AG04450 (cell line): ENCODE measurements around the gene ITGB1BP1. TPM values are rescaled to one million over a fixed set of nuclear protein-coding genes. Genes with fewer than 3 reads are reported as not detected.

ENCODE experiments used
- CTCF ChIA-PET: fragments of 300-600, 350-600 bp; formaldehyde crosslinking; extraction: SDS; loops from one replicate; lab custom pipeline; 2022; ENCODE audit warnings: antibody characterized with exemption, inconsistent platforms; lab: Charles Lee
- POLR2A ChIA-PET: fragments of 350-600 bp; formaldehyde crosslinking; extraction: SDS; loops from one replicate; lab custom pipeline; 2021; ENCODE audit warnings: antibody characterized with exemption, inconsistent platforms; lab: Yijun Ruan, JAX
- DNase-seq: peaks from one replicate; pipeline ENCODE4 v3.0.0-alpha.2; 2011; ENCODE audit warnings: low read depth, low spot score
- H3K27ac ChIP-seq: one replicate; pipeline ENCODE4 v1.5.1; 2012; ENCODE audit warnings: low read depth, low read length, control low read depth
- H3K27me3 ChIP-seq: one replicate; pipeline ENCODE4 v1.6.0; 2012; ENCODE audit warnings: low read length; ENCODE audit not compliant: control insufficient read depth, insufficient read depth
- H3K4me3 ChIP-seq: 2 replicates; pipeline ENCODE4 v1.5.1; 2011; ENCODE audit warnings: mild to moderate bottlenecking, low read depth, low read length, control low read depth
- H3K9me3 ChIP-seq: 2 replicates; pipeline ENCODE4 v1.5.1; 2012; ENCODE audit warnings: low read length; ENCODE audit not compliant: control insufficient read depth, insufficient read depth
- polyA plus RNA-seq: library from polyadenylated mRNA; depleted of rRNA; stranded (reverse); fragments of >200 nt; gene quantifications from 2 replicates; pipeline ENCODE4 v1.2.3, GENCODE V29; 2011
- TF ChIP-seq, protein P1 (sequence below): IDR thresholded peaks from 2 replicates; pipeline ENCODE4 v1.5.1; 2011; ENCODE audit warnings: low read depth, low read length, control low read depth, inconsistent platforms

The ITGB1BP1 gene
- polyA plus RNA-seq, 1 experiment, result 212 TPM

DNA sequence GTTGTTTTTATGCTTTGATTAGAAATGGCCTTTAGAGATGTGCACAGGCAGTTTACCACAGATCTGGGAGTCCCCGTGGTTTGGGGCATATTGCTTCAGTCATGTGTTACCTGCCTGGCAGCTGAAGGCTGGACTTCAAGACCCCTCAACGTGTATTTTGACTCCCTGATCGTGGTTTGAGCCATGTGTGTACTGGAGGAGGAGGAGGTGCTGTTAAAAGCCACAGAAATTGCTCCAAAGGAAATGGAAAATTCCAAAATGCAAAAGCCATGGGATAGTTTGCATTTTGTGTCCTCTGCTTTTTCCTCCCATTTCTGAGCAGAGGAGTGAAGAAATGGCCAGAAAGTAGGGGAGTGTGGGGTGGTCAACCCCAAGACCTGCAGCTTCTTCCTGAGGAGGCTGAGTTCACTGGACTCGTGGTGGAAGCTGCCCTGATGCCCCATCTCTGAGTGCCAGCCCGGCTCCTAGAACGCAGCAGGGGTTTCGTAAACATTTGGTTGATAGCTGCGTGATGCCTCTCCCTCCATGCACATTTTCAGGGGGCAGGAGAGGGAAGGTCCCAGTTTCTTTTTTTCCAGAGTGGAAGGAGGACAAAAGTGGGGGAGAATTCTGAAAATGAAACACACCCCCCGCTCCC is 45.7 kb downstream of the ITGB1BP1 start:
- H3K27me3 ChIP-seq, result no peaks in the 10 kb centered on the region
- ChIA-PET CTCF (interaction anchor here (1.0 to 1.2 kb wide), 2 partner anchors 13 to 114 kb away, joined by 3 to 4 read pairs; no protein-coding TSS in a partner anchor), POLR2A (no interaction called here)
- no peak for DNase-seq
- H3K9me3 ChIP-seq, result no peaks in the 10 kb centered on the region
- TF ChIP-seq, protein P1, sequence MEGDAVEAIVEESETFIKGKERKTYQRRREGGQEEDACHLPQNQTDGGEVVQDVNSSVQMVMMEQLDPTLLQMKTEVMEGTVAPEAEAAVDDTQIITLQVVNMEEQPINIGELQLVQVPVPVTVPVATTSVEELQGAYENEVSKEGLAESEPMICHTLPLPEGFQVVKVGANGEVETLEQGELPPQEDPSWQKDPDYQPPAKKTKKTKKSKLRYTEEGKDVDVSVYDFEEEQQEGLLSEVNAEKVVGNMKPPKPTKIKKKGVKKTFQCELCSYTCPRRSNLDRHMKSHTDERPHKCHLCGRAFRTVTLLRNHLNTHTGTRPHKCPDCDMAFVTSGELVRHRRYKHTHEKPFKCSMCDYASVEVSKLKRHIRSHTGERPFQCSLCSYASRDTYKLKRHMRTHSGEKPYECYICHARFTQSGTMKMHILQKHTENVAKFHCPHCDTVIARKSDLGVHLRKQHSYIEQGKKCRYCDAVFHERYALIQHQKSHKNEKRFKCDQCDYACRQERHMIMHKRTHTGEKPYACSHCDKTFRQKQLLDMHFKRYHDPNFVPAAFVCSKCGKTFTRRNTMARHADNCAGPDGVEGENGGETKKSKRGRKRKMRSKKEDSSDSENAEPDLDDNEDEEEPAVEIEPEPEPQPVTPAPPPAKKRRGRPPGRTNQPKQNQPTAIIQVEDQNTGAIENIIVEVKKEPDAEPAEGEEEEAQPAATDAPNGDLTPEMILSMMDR, result no peak
- peak overlapping the region; percentile 62 for H3K27ac ChIP-seq
- no peak overlapping the region for H3K4me3 ChIP-seq

DNA sequence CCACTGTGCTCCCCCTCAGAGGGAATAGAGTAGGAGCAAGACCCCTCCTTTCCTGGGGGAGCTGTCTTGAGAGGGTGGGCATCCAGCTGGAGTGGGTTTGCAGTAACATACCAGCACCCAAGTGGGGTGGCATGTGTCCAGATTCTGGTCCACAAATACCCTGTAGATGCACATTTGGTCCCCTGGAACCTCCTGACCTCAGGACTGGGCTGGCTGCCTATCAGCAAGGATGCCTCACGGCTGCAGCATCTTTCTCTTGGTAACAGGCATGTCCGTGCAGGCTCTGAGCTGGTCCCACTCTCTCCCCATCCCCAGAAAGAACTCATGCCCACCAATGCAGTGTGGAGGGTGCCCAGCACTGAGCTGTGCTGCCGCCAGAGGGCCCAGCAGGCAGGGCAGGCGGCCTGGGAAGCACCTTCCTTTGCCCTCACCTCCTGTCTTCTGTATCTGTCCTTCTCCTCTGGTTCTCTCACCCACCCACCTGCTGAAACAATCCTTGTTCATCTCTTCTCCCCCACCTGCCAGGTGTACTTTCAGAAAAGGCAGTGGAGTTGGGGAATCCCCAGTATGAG is 47.4 kb downstream of the ITGB1BP1 start:
- TF ChIP-seq, protein P1, result no peak
- no peak overlapping the region for H3K4me3 ChIP-seq
- H3K27ac ChIP-seq, result no peak overlapping the region
- H3K9me3 ChIP-seq, result no peaks in the 10 kb centered on the region
- POLR2A ChIA-PET, result no interaction called here
- H3K27me3 ChIP-seq, result no peaks in the 10 kb centered on the region
- DNase-seq, result no peak
- CTCF ChIA-PET, result interaction anchor here (1.2 kb wide), 1 partner anchor 395 kb away, joined by 3 read pairs; no protein-coding TSS in a partner anchor

DNA sequence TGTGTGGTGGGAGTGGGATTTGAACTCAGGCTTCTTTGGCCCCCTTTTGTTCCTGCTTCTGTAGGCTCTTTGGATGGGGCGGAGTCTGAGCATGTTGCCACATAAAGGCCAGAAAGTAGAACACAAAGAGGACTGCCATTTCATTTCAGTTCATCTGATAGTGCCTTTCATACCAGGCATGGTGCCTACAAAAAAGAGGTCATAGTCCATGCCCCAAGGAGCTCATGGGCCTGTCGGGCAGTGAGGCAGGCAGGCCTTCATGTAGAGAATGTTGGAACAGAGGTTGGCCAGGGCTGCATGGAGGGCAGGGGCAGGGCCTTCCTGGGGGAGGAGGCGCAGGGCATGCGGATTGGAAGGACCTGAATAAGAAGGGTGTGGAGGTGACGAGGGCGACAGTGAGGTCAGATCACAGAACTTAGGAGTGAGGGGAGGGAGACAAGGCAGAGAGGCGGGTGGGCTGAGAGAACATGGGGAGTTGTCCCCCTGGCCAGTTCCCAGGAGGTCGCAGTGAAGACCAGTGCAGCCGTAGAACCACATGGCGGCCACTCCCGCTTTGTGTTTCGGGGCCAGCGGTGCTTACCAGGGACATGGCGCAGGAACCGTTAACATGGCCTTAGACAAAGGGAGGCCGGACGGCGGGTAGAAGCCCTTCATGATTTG is 49.1 kb downstream of the ITGB1BP1 start:
- ChIA-PET CTCF (interaction anchor here (1.9 kb wide), 1 partner anchor 232 kb away, joined by 7 read pairs; no protein-coding TSS in a partner anchor), POLR2A (interaction anchor here (0.5 kb wide), 1 partner anchor 12 kb away, joined by 3 read pairs; no protein-coding TSS in a partner anchor)
- no peaks in the 10 kb centered on the region for H3K27me3 ChIP-seq
- TF ChIP-seq, protein P1, result no peak
- no peak overlapping the region for H3K4me3 ChIP-seq
- H3K27ac ChIP-seq, result no peak overlapping the region
- H3K9me3 ChIP-seq, result no peaks in the 10 kb centered on the region
- no peak for DNase-seq

DNA sequence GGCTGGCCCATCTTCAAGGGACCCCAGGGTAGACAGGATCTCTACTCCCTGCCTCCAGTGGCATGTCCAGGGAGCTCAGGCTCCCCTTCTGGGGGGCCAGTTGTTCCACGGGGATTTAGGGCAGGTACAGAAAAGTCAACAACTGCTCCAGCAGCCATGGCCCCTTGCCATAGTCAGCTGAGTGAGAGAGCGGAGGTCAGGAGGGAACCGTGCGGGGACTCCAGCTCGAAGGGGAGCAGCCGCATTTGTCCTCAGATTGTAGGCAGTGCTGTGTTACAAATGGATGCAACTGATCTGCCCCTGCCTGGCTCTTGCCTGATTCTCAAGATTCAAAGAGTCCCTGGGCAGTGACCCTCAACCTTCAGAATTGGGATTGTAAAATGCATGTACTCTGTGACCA is 49.9 kb downstream of the ITGB1BP1 start:
- Histone ChIP-seq H3K27me3 (no peaks in the 10 kb centered on the region), H3K9me3 (no peaks in the 10 kb centered on the region), H3K27ac (no peak overlapping the region), H3K4me3 (no peak overlapping the region)
- ChIA-PET CTCF (interaction anchor here (1.9 kb wide), 1 partner anchor 231 kb away, joined by 7 read pairs; no protein-coding TSS in a partner anchor), POLR2A (no interaction called here)
- TF ChIP-seq, protein P1, result no peak
- DNase-seq, result no peak
